GM18951 (cell line): ENCODE results near the gene TBC1D16.

Experiments
- POLR2A ChIP-seq: IDR thresholded peaks from 4 replicates; pipeline ENCODE4 v1.6.1; 2011; ENCODE audit warnings: mild to moderate bottlenecking; ENCODE audit not compliant: insufficient read length, insufficient read depth; ENCODE audit errors: extremely low read depth
- in situ Hi-C: fragments of 300-500 bp; cut with MboI; formaldehyde crosslinking; loops from one replicate; pipeline ENCODE4 v1.12.0; 2022; ENCODE audit warnings: low sequenced_read_pairs, mixed read lengths, inconsistent platforms; ENCODE audit not compliant: unreplicated experiment

The TBC1D16 gene

DNA sequence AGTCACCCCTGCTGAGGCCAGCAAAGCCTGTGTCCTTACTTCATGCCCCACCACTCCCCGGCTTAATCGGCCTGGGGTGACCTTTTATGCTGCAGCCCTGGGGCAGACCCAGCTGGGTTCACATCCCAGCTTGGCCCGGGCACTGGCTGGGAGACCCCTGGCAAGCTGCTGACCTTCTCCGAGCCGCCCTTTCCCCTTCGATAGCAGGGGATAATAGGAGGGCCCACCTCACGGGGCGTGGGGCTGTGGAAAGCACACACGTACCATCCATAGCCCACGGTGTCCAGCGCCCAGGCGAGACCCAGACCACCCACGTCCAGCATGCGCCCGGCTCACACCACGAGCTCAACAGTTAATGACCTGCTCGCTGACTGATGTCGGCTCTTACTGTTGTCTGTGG lies 26.8 kb downstream of the TBC1D16 start:
- in situ Hi-C loops, result no loop called here
- TF ChIP-seq POLR2A, result no peak

DNA sequence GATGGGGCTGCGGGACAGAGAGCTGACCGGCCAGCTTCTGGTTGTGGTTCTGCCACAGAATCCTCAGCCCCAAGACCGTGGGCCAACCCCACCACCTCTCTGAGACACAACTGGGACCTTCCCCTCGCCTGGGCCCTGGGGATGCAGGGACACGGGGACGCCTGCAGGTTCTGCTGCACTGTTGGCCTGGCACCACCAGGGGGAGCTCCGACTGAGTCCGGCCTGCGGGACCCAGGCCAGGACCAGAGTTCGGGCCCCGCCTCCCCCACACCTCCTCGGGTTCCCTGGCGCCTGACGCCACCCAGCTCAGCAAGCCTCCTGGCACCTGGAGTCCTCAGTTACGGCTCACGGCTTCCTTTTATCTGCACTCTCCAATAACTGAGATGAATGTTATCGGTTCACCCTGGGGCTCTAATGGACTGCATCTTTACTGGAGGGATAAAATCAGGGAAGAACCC lies 27.3 kb downstream of the TBC1D16 start:
- TF ChIP-seq POLR2A, result no peak
- in situ Hi-C loops, result no loop called here

GRCh38 chr17:80007939-80008338 lies 27.7 kb downstream of the TBC1D16 start:
- in situ Hi-C loops, result no loop called here
- no peak for TF ChIP-seq POLR2A

- in situ Hi-C loops, result no loop called here
- TF ChIP-seq POLR2A, result no peak
Measured at GRCh38 chr17:80006811-80007752, 28.6 kb downstream of the TBC1D16 start.

- in situ Hi-C loops, result no loop called here
Measured at GRCh38 chr17:80006339-80006720, 29.3 kb downstream of the TBC1D16 start.

GRCh38 chr17:80005360-80006338 lies 30.0 kb downstream of the TBC1D16 start:
- TF ChIP-seq POLR2A, result no peak
- in situ Hi-C loops, result no loop called here

More at GRCh38 chr17:80006339-80006720, 29.3 kb downstream of the TBC1D16 start:
- TF ChIP-seq POLR2A, result no peak

- in situ Hi-C loops, result no loop called here
- TF ChIP-seq POLR2A, result no peak
Measured at GRCh38 chr17:80003969-80004368, 31.7 kb downstream of the TBC1D16 start.

DNA sequence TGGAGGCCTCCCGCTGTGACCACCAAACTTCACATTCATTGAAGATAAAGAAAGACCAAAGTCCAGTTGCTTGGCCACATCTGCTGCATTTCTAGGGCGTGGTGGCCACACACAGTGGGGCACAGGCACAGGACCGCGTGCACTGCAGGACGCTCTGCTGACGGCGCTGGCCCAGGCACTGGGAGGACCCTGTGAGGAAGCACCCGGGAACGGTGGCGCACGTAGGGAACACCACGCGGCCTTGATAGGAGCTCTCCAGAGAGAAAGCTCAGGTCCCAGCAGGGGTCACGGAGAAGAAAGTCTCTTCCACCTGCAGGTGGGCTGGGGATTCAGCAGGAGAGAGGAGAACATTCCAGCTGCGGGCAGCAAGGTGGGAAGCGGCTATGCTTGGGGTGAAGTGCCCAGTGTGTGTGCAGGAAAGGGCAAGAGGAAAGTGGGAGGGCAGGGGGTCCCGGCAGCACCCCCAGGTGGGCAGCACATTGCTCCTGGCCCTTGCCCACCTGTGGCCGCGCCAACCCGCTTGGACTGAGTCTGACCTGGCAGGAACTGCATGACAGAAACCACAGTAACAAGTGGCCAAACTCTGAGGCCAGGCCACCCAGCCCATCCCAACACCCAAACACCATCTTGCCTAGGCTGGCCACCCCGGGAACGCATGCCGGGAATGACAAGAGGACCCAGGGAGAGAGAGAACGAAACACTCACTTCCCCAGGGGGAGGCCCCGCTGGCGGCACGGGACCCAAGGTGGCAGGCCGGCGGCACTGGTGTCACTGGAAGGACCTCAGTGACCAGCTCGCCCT lies 32.8 kb downstream of the TBC1D16 start:
- in situ Hi-C loops, result no loop called here
- no peak for TF ChIP-seq POLR2A

GRCh38 chr17:80002070-80002641 lies 33.5 kb downstream of the TBC1D16 start:
- in situ Hi-C loops, result no loop called here
- no peak for TF ChIP-seq POLR2A

DNA sequence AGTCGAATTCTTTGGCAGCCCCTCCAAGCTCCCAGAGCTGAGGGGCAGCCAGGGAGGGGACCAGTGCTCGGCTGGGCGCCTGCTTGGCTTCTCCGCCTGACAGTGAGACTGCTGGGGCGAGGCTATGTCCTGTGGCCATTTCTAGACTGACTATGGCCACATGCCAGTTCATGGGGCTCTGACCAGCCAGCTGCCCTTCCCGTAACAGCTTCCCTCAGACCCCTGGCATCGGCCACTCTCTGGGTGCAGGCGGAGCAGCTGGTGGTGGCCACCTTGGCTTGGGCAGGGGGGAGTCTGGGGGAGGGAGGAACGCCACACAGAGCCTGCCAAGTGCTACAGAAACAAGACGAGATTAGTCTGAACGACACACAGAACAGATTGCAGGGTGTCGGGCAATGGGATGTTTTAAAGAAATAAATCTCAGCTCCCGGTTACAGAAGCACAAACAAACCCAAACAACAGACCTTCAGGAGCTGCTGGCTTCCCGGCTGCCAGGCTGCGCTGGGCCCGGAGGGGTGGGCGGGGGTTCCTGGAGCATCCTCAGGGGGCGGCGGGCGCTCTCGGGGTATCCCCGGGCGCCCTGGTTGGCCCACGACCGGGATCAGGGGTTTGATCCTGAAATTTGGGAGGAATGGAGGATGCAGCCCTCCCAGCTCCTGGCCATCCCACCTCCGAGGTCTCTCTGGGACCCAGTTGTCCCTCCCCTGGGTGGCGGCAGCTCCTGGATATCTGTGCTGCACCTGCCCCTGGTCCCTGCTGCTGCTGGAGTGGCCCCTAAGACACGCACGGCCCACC lies 34.5 kb downstream of the TBC1D16 start:
- TF ChIP-seq POLR2A, result no peak
- in situ Hi-C loops, result no loop called here

GRCh38 chr17:80000136-80000535 lies 35.5 kb downstream of the TBC1D16 start:
- in situ Hi-C loops, result no loop called here
- TF ChIP-seq POLR2A, result no peak
